ENCODE measurements around the gene PIERCE2.

- no peak for TF ChIP-seq CTCF (IDR thresholded peaks at IDR 0.05)
- no peak for TF ChIP-seq E2F6 (IDR thresholded peaks at IDR 0.05; ENCODE audit: borderline replicate concordance, low read depth)
- TF ChIP-seq EP300 (IDR thresholded peaks at IDR 0.05): no peak
- TF ChIP-seq EHMT2 (IDR thresholded peaks at IDR 0.05; ENCODE audit: low read depth): no peak
- TF ChIP-seq CEBPB (IDR thresholded peaks at IDR 0.05): no peak
- TF ChIP-seq POLR2A (IDR thresholded peaks at IDR 0.05; ENCODE audit: low read length): no peak
- no peak for TF ChIP-seq CHD2 (IDR thresholded peaks at IDR 0.05; ENCODE audit: low read length, partially characterized antibody)
- no peak for TF ChIP-seq JUN (IDR thresholded peaks at IDR 0.05)
- TF ChIP-seq KDM1A (IDR thresholded peaks at IDR 0.05; ENCODE audit: low read depth): no peak
- no peak for TF ChIP-seq ZSCAN20 (CRISPR knock-in tag; IDR thresholded peaks at IDR 0.05)
- no peak for TF ChIP-seq GATA3 (IDR thresholded peaks at IDR 0.05; ENCODE audit: borderline replicate concordance)
- TF ChIP-seq MAZ (IDR thresholded peaks at IDR 0.05; ENCODE audit: borderline replicate concordance, low read depth, low read length): no peak
- no peak for TF ChIP-seq HOXA7 (CRISPR knock-in tag; IDR thresholded peaks at IDR 0.05)
Observed at GRCh38 chr15:55372701-55373440, 35.4 kb upstream of the PIERCE2 start.

All from A549 (cell line).